Stimulated activated naive CD8-positive, alpha-beta T cell treated with anti-CD3 and anti-CD28 coated beads, Interleukin-15, amount 100 ng/mL, for 72 hours (primary cell): ENCODE data around the gene VAC14.
"Not testable (repeated sequence)": the region's sequence is repeated elsewhere in the genome, so short reads cannot be mapped to it uniquely, and the experiment has no call there.

ENCODE experiments used
- ATAC-seq: fragments of 150-1000 bp; cut with Tn5 transposase; 2 replicates; pipeline ENCODE4 v1.10.0; 2021; ENCODE audit warnings: mild to moderate bottlenecking, moderate library complexity
- DNase-seq, 2 donors: peaks; one replicate each; pipeline ENCODE4 v3.0.0; 2021 to 2022
- H3K27ac Mint-ChIP-seq, 2 donors: one replicate each; pipeline ENCODE4 v1.8.0; 2022; ENCODE audit warnings: mild to moderate bottlenecking in 2 of 2, mixed read lengths in 2 of 2, moderate library complexity in 2 of 2
- H3K27me3 Mint-ChIP-seq: one replicate; pipeline ENCODE4 v1.8.0; 2022; ENCODE audit warnings: mixed read lengths
- H3K4me1 Mint-ChIP-seq: one replicate; pipeline ENCODE4 v1.8.0; 2022; ENCODE audit warnings: mild to moderate bottlenecking, mixed read lengths
- H3K4me3 Mint-ChIP-seq, 2 donors: one replicate each; pipeline ENCODE4 v1.8.0; 2022; ENCODE audit warnings: mild to moderate bottlenecking in 2 of 2, mixed read lengths in 2 of 2, moderate library complexity in 1 of 2
- H3K9me3 Mint-ChIP-seq, 2 donors: one replicate each; pipeline ENCODE4 v1.8.0; 2022; ENCODE audit warnings: mixed read lengths in 2 of 2

The VAC14 gene

DNA sequence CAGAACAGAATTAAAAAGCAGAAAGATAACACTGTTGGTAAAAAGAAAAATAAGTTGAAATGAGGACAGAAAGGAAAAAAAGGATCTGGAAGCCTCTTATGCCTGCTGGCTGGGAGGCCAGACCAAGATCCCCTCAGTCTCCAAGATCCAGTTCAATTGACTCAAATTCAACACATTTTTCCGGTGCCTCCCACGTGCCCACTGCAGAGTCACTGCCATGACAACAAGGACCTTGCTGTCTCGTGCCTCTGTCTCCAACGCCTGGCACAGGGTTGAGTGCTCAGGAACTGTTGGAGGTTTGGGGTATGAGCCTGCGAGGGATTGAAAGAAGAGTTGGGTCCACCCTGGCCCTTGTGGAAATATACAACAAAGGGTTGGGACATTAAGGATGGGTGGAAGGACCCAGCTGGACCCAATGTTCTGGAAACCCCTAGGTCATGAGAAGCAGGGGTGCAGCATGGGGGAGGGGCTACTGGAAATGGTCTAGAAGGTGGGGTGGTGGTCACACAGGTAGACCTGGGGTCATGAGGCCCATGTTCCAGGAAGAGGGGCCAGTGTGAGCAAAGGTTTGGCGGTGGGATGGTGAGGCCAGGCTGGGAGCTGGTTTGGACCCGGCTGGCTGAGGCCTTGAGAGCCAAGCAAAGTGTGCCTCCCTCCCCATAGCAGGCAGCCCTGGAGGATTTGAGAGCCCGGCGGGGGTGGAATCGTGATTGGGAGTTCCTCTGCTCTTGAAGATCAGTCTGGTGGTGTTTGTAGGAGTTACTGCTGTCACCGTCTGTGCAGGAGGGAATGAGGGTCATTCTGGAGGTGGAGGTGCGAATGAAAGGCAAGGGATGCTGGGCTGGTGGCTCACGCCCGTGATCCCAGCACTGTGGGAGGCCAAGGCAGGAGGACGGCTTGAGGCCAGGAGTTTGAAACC lies 153.3 kb downstream of the VAC14 start:
- Mint-ChIP-seq H3K4me1 (no peaks in the 10 kb centered on the region), H3K27ac (peak overlapping the region in 1 of 2 donors; percentile 37), H3K9me3 (no peaks in the 10 kb centered on the region), H3K4me3 (no peak overlapping the region), H3K27me3 (no peaks in the 10 kb centered on the region)
- DNase-seq (no peak), ATAC-seq (no peak)

DNA sequence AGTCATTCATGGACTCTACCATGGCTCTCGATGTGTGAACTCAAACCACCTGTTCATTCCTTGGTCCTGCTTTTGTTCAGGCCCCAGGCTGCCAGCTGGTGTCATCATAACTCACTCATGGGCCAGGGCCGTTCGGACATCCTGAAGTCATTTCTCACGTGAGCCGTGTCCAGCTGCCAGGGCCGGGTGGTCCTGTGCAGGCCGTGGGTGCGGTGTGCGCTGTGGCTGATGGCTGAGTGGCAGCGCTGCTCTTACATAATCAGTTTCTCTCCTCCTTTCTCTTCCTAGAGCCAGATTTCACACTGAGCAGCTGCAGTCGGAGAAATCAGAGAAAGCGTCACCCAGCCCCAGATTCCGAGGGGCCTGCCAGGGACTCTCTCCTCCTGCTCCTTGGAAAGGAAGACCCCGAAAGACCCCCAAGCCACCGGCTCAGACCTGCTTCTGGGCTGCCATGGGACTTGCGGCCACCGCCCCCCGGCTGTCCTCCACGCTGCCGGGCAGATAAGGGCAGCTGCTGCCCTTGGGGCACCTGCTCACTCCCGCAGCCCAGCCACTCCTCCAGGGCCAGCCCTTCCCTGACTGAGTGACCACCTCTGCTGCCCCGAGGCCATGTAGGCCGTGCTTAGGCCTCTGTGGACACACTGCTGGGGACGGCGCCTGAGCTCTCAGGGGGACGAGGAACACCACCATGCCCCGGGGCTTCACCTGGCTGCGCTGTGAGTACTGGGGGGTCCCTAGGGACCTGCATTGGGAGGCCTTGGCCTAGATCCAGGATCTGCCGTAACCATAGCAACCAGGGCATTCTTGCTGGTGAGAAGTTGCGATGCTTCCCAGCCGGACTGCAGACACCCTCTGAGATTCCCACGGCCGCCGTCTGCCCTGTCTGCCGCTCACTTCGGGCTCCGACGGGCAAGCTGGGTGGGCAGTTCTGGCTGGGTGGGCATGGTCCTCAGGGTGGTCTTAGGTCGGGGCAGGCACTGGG lies 154.4 kb downstream of the VAC14 start, which contains the start of gene IL34:
IL34 (plus strand) TSS at position 300 of the 982 bp plus-strand sequence; CDS start at position 689, 389 bp downstream.
- ATAC-seq (peak; percentile 14), DNase-seq (no peak)
- H3K9me3 Mint-ChIP-seq, result no peaks in the 10 kb centered on the region
- H3K27me3 Mint-ChIP-seq, result no peaks in the 10 kb centered on the region
- no peak within 1 kb of the TSS for H3K27ac Mint-ChIP-seq
- H3K4me3 Mint-ChIP-seq, result no peak within 1 kb of the TSS
- no peaks in the 10 kb centered on the region for H3K4me1 Mint-ChIP-seq

DNA sequence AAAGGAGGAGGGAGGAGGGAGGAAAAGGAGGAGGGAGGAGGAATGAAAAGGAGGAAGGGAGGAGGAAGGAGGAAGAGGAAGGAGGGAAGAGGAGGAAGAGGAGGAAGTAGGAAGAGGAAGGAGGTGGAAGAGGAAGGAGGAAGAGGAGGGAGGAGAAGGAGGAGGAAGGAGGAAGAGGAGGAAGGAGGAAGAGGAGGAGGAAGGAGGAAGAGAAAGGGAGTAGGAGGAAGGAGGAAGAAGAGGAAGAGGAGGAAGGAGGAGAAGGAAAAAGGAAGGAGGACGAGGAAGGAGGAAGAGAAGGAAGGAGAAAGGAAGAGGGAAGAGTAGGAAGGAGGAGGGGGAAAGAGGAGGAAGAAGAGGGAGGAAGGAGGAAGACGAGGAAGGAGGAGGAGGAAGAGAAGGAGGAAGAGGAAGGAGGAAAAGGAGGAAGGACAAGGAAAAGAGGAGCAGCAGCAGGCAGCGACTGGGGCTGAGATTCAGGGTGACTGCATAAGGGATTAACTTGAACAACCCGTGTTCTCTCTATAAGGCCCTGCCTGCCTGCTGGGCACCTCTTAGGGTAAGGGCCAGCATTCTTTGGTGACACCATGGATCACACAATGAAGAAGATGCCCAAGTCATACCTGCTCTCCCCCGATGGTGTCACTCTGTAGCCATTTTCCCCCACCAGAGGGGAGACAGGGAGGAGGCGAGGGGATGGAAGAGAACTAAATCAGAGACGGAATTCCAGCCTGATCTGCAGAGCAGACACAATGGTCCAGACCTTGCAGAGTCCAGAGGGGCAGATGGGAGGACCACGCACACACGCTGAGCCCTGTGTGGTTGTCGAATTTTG lies 156.0 kb downstream of the VAC14 start:
- Mint-ChIP-seq H3K27me3 (no peaks in the 10 kb centered on the region), H3K4me1 (no peaks in the 10 kb centered on the region), H3K4me3 (no peak overlapping the region), H3K9me3 (no peaks in the 10 kb centered on the region), H3K27ac (no peak overlapping the region)
- ATAC-seq, result peak; percentile 58
- no peak for DNase-seq

DNA sequence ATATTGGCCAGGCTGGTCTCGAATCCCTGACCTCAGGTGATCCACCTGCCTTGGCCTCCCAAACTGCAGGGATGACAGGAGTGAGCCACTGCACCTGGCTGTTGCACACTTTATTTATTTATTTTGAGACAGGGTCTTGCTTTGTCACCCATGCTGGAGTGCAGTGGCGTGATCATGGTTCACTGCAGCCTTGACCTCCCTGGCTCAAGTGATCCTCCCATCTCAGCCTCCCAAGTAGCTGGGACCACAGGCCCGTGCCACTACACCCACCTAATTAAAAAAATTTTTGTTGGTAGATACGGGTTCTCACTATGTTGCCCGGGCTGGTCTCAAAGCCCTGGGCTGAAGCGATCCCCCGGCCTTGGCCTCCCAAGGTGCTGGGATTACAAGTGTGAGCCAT lies 157.7 kb downstream of the VAC14 start:
- H3K4me3 Mint-ChIP-seq, DNase-seq, H3K4me1 Mint-ChIP-seq, H3K27me3 Mint-ChIP-seq, H3K27ac Mint-ChIP-seq, ATAC-seq, H3K9me3 Mint-ChIP-seq: not testable (repeated sequence)

DNA sequence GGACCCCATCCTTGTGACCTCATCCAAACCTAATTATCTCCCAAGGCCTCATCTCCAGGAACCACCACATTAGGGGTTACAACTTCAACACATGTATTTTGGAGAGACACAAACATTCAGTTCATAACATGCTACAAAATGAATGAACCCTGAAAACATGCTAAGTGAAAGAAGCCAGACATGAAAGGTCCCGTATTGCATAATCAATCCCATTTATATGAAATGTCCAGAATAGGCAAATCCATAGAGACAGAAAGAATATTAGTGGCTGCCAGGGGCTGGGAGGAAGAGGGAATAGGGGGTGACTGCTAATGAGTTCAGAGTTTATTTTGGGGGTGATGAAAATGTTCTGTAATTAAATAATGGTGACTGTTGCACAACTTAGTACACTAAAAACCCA lies 158.3 kb downstream of the VAC14 start:
- H3K4me3 Mint-ChIP-seq, result no peak overlapping the region
- DNase-seq (no peak), ATAC-seq (no peak)
- H3K4me1 Mint-ChIP-seq, result no peaks in the 10 kb centered on the region
- no peaks in the 10 kb centered on the region for H3K9me3 Mint-ChIP-seq
- no peak overlapping the region for H3K27ac Mint-ChIP-seq
- no peaks in the 10 kb centered on the region for H3K27me3 Mint-ChIP-seq

DNA sequence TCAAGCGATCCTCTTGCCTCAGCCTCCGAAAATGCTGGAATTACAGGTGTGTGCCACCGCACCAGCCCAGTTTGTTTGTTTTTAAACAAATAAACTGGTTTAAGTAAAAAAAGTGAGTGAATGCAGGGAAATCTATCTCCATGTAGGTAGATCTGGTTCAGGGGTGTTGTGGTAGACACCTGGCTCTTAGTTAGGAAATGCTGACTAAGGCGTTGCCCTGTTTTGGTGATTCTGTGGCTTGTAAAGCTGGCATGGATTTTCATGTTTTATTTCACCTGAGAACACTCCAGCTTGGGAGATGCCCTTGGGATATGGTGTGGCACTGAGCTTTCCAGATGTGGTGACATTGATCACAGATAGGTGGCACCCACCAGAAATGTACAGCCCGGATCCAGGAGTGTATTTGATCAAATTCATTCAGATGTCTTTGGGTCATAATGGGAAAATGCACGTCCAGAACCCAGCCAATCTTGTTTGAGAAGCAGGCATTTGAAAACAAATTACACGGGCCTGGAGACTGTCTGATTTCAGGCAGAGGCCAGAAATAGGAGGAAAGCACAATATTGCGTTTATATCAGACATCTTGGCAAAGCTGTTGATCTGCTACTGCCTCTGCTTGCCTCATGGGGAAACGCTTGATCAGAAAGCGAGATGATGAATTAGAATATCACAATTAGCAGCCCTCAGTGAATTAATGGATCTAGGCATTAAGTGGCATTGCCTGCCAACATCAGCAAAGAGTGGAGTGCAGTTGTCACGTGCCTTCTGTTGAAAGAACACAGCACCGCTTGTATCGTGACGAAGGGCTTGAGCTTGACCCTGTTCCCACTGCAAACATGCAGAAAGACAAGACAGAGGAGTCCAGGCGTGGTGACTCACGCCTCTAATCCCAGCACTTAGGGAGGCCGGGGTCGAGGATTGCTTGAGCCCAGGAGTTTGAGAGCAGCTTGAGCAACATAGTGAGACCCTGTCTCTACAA lies 161.9 kb downstream of the VAC14 start:
- Mint-ChIP-seq H3K9me3 (no peaks in the 10 kb centered on the region), H3K4me3 (no peak overlapping the region), H3K27ac (no peak overlapping the region), H3K4me1 (no peaks in the 10 kb centered on the region), H3K27me3 (no peaks in the 10 kb centered on the region)
- ATAC-seq, result no peak
- DNase-seq, result no peak
